ENCODE data around the gene MCM7.

- TF ChIP-seq CTCF (IDR thresholded peaks at IDR 0.05 in 2 of 3, conservative IDR thresholded peaks at IDR 0.05 in 1 of 3; ENCODE audit: control insufficient read depth in 2 of 3, extremely low read depth in 1 of 3, insufficient read depth in 1 of 3, low read depth in 3 of 3, low read length in 3 of 3) (no peak), SIN3A (IDR thresholded peaks at IDR 0.05; ENCODE audit: low read depth, low read length) (no peak), ZZZ3 (IDR thresholded peaks at IDR 0.05; ENCODE audit: control insufficient read depth, insufficient read length, low read depth) (no peak), ATF7 (IDR thresholded peaks at IDR 0.05; ENCODE audit: low read depth) (no peak), RCOR1 (conservative IDR thresholded peaks at IDR 0.05; ENCODE audit: low read depth, low read length) (no peak), POLR2A (IDR thresholded peaks at IDR 0.05; ENCODE audit: low read depth, low read length) (no peak), ETV6 (conservative IDR thresholded peaks at IDR 0.05 in 1 of 2, IDR thresholded peaks at IDR 0.05 in 1 of 2; ENCODE audit: borderline replicate concordance in 1 of 2, low read depth in 1 of 2) (no peak), RFX5 (IDR thresholded peaks at IDR 0.05; ENCODE audit: low read depth, low read length) (no peak), SP1 (IDR thresholded peaks at IDR 0.05; ENCODE audit: low read depth, low read length) (no peak), STAT3 (IDR thresholded peaks at IDR 0.05; ENCODE audit: low read depth, low read length) (no peak), RAD21 (IDR thresholded peaks at IDR 0.05; ENCODE audit: insufficient read depth, low read depth, low read length) (no peak), EP300 (IDR thresholded peaks at IDR 0.05; ENCODE audit: borderline replicate concordance in 1 of 2, control insufficient read depth in 1 of 2, low read depth in 2 of 2, low read length in 2 of 2) (no peak), ATF3 (IDR thresholded peaks at IDR 0.05; ENCODE audit: borderline replicate concordance, extremely low read depth, low read depth, low read length) (no peak)
- TF ChIP-seq, protein P1, sequence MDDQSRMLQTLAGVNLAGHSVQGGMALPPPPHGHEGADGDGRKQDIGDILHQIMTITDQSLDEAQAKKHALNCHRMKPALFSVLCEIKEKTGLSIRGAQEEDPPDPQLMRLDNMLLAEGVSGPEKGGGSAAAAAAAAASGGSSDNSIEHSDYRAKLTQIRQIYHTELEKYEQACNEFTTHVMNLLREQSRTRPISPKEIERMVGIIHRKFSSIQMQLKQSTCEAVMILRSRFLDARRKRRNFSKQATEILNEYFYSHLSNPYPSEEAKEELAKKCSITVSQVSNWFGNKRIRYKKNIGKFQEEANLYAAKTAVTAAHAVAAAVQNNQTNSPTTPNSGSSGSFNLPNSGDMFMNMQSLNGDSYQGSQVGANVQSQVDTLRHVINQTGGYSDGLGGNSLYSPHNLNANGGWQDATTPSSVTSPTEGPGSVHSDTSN (IDR thresholded peaks at IDR 0.05; ENCODE audit: insufficient replicate concordance, low read depth, low read length) = no peak
Measured at GRCh38 chr7:100063376-100063775, 37.8 kb downstream of the MCM7 start.
